GM12878 (cell line): ENCODE results near the gene OMP. TPM values are rescaled to one million over a fixed set of nuclear protein-coding genes. Genes with fewer than 3 reads are reported as not detected.

ENCODE experiments used
- ATAC-seq: fragments of 200-7000 bp; cut with Tn5 transposase; 3 replicates; pipeline ENCODE4 v1.9.1; 2020; ENCODE audit warnings: mild to moderate bottlenecking, moderate library complexity
- BruUV-seq: library from RNA; stranded (reverse); fragments of 400-500 nt; replicated peaks from 2 replicates; lab custom pipeline; 2021; lab: Mats Ljungman, UMichigan
- CTCF ChIA-PET: fragments of 300-600 bp; sonication (Branson Sonifier 250); formaldehyde crosslinking; extraction: SDS; loops from one replicate; lab custom pipeline; 2021; ENCODE audit warnings: inconsistent platforms; lab: Yijun Ruan, JAX
- POLR2A ChIA-PET: fragments of 350-600 bp; formaldehyde crosslinking; extraction: SDS; loops from one replicate; lab custom pipeline; 2021; ENCODE audit warnings: inconsistent platforms; lab: Charles Lee
- RAD21 ChIA-PET: fragments of 300-600 bp; sonication (Branson Sonifier 250); formaldehyde crosslinking; loops from one replicate; lab custom pipeline; 2023; ENCODE audit warnings: antibody characterized with exemption; ENCODE audit not compliant: unreplicated experiment; lab: Charles Lee
- SMC1A ChIA-PET: fragments of 300-600 bp; sonication (Branson Sonifier 250); formaldehyde crosslinking; loops from one replicate; lab custom pipeline; 2023; ENCODE audit not compliant: unreplicated experiment, uncharacterized antibody; lab: Charles Lee
- DNase-seq: peaks from one replicate; pipeline ENCODE4 v3.0.0-alpha.2; 2011; ENCODE audit warnings: low read depth, low spot score
- FAIRE-seq: peaks from 3 replicates; lab custom pipeline; 2011; peaks lifted over from hg19 to GRCh38; lab: Jason Lieb, UNC
- H2AFZ ChIP-seq: 2 replicates; pipeline ENCODE4 v1.6.0; 2011; ENCODE audit warnings: low read depth, low read length, control low read depth; ENCODE audit not compliant: control insufficient read depth
- H3K27ac ChIP-seq: 2 replicates; pipeline ENCODE4 v1.5.1; 2011; ENCODE audit warnings: control low read depth; ENCODE audit not compliant: control insufficient read depth, insufficient read depth
- H3K27me3 ChIP-seq, 2 experiments: replicated peaks in 1 of 2; 2 replicates each; pipeline versions ENCODE4 v1.6.0 to v1.6.1; 2011; ENCODE audit warnings: low read length in 1 of 2; ENCODE audit not compliant: control insufficient read depth in 2 of 2, insufficient read depth in 2 of 2
- H3K36me3 ChIP-seq, 2 experiments: 2 replicates each; pipeline ENCODE4 v1.5.1; 2011; ENCODE audit warnings: low read length in 1 of 2; ENCODE audit not compliant: control insufficient read depth in 2 of 2, insufficient read depth in 2 of 2
- H3K4me1 ChIP-seq: 2 replicates; pipeline ENCODE4 v1.6.1; 2011; ENCODE audit warnings: mild to moderate bottlenecking, low read length, moderate library complexity, mixed read lengths; ENCODE audit not compliant: control insufficient read depth, insufficient read depth
- H3K4me2 ChIP-seq: 2 replicates; pipeline ENCODE4 v1.6.0; 2011; ENCODE audit warnings: control low read depth; ENCODE audit not compliant: control insufficient read depth, insufficient read depth
- H3K4me3 ChIP-seq: fragments of 200-600 bp; sonication (generic); 2 replicates; pipeline ENCODE4 v1.5.1; 2016
- H3K79me2 ChIP-seq: 2 replicates; pipeline ENCODE4 v1.6.0; 2011; ENCODE audit warnings: low read length; ENCODE audit not compliant: control insufficient read depth, insufficient read depth
- H3K9ac ChIP-seq: 2 replicates; pipeline ENCODE4 v1.8.0; 2011; ENCODE audit warnings: low read length, control low read depth, mixed read lengths; ENCODE audit not compliant: control insufficient read depth, insufficient read depth
- H3K9me3 ChIP-seq: replicated peaks from 3 replicates; pipeline ENCODE4 v1.5.1; 2011; ENCODE audit warnings: mild to moderate bottlenecking, low read length; ENCODE audit not compliant: control insufficient read depth, insufficient read depth
- H4K20me1 ChIP-seq: 2 replicates; pipeline ENCODE4 v1.6.0; 2011; ENCODE audit not compliant: control insufficient read depth, insufficient read depth
- DPF2 ChIP-seq: fragments of 450-650 bp; IDR thresholded peaks from 2 replicates; pipeline ENCODE4 v1.6.1; 2017; ENCODE audit warnings: mild to moderate bottlenecking
- WGBS: methylation state at CpG from one replicate; pipeline ENCODE4 v1.1.6; 2016; ENCODE audit warnings: low lambda C conversion rate; ENCODE audit not compliant: insufficient replicate concordance, insufficient coverage; ENCODE audit errors: missing lambda C conversion rate; 5-methylcytosine and 5-hydroxymethylcytosine counted together
- in situ Hi-C: fragments of 300-500 bp; cut with MboI; formaldehyde crosslinking; loops from 9 replicates; pipeline ENCODE4 v1.14.3; 2018; ENCODE audit warnings: mixed read lengths
- intact Hi-C: fragments of 100-400 bp; cut with micrococcal nuclease; formaldehyde crosslinking; loops from one replicate; pipeline ENCODE4 v1.14.2; 2022; ENCODE audit not compliant: unreplicated experiment
- polyA plus RNA-seq, 11 experiments: library from polyadenylated mRNA; depleted of rRNA in 4 of 11; unstranded in 6 of 11; stranded (reverse) in 5 of 11; fragments of >200 nt; fragmentation: Nextera tagmentation in 4 of 11; fragmentation: Illumina TruSeq in 1 of 11; extraction: Ambion mirVana in 4 of 11; extraction: Trizol in 1 of 11; gene quantifications; 1 replicate in 1 of 11; 2 replicates in 10 of 11; pipeline versions ENCODE4 v1.2.1 to v1.2.3, GENCODE V29; 2011 to 2016; ENCODE audit warnings: inconsistent platforms in 2 of 11, missing spikeins in 2 of 11, low read depth in 1 of 11
- total RNA-seq, 4 experiments: library from RNA; depleted of rRNA in 3 of 4; stranded (reverse); fragments of >200 nt in 3 of 4; fragmentation: Illumina TruSeq in 1 of 4; extraction: Trizol in 1 of 4; gene quantifications; 2 replicates each; pipeline versions ENCODE4 v1.2.1 to v1.2.3, GENCODE V29; 2013 to 2021

The OMP gene
- total and polyA plus RNA-seq, 10 of the 15 experiments (the other 5 are each of a cell fraction or from before 2014, with no cell fraction given): not detected

DNA sequence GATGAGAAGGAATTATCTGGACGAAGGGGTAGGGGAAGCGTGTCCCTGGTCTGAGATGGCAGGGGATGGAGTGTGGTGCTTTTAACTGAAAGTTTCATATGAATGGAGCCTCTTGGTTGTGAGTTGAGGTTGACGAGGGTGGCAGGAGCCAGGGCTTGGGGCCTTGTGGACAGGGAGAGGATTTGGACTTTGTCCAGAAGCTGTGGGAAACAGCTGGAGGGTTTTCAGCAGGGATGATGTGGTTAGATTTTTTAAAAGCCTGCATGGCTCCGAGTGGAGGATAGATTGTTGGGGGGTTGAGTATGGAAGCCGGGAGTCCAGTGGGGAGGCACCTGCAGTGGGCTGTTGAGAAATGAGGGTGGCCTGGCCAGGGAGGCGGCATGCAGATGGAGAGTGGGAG, 50.2 kb downstream of the OMP start:
- WGBS: 36% methylated on average over 6 of the region's 6 CpGs
- Histone ChIP-seq H4K20me1 (no peaks in the 10 kb centered on the region), H3K79me2 (no peaks in the 10 kb centered on the region), H3K27me3 (peaks cover 2 to 4% of the 10 kb centered on the region in 2 experiments; a peak in 2 of 4 replicates), H3K36me3 (no peaks in the 10 kb centered on the region), H3K4me3 (no peak overlapping the region), H2AFZ (no peak overlapping the region), H3K4me1 (no peaks in the 10 kb centered on the region; the same call in 1 of the 2 replicates), H3K27ac (no peak overlapping the region), H3K9me3 (no peaks in the 10 kb centered on the region), H3K4me2 (no peak overlapping the region), H3K9ac (no peak overlapping the region)
- BruUV-seq: no TSS peak
- CTCF ChIA-PET: interaction anchor here (1.1 kb wide), 1 partner anchor 233 kb away, joined by 3 read pairs; no protein-coding TSS in a partner anchor
- DNase-seq (no peak), FAIRE-seq (no peak), ATAC-seq (no peak)
- TF ChIP-seq DPF2: no peak
- RAD21 ChIA-PET: no interaction called here
- intact Hi-C loops (no loop called here), in situ Hi-C loops (no loop called here)
- POLR2A ChIA-PET: no interaction called here
- SMC1A ChIA-PET: no interaction called here

Other genes starting within 250 kb of the OMP start
- 5.5 and 7.6 TPM in 2 replicates for gene ACER3, start 241.9 kb upstream of the OMP start, total RNA-seq (2014; rRNA removed)
- 8.5 and 8.9 TPM in 2 replicates for gene ACER3, start 241.9 kb upstream of the OMP start, total RNA-seq (2014; rRNA removed; fragmentation: Illumina TruSeq; extraction: Trizol)
- 11.1 and 13.9 TPM in 2 replicates for gene ACER3, start 241.9 kb upstream of the OMP start, total RNA-seq (2021)
- 13.4 and 15.3 TPM in 2 replicates for gene ACER3, start 241.9 kb upstream of the OMP start, polyA plus RNA-seq (2011; rRNA removed)
- gene ACER3, start 241.9 kb upstream of the OMP start, polyA plus RNA-seq (2014; fragmentation: Illumina TruSeq; extraction: Trizol): 11.0 and 13.8 TPM in 2 replicates
- gene ACER3, start 241.9 kb upstream of the OMP start, polyA plus RNA-seq (2014; fragmentation: Nextera tagmentation; extraction: Ambion mirVana): 1 to 10 TPM; 2.8 to 3.6 TPM
- gene ACER3, start 241.9 kb upstream of the OMP start, polyA plus RNA-seq (2014; rRNA removed): 9.5 and 9.8 TPM in 2 replicates
- 10 to 100 TPM; 14.5 to 17.4 TPM for gene ACER3, start 241.9 kb upstream of the OMP start, polyA plus RNA-seq (2016; fragmentation: Nextera tagmentation; extraction: Ambion mirVana)
- gene B3GNT6, start 68.4 kb upstream of the OMP start, total RNA-seq (2014; rRNA removed): not detected in 2 replicates
- not detected in 2 replicates for gene B3GNT6, start 68.4 kb upstream of the OMP start, total RNA-seq (2014; rRNA removed; fragmentation: Illumina TruSeq; extraction: Trizol)
- not detected in 2 replicates for gene B3GNT6, start 68.4 kb upstream of the OMP start, total RNA-seq (2021)
- gene B3GNT6, start 68.4 kb upstream of the OMP start, polyA plus RNA-seq (2011; rRNA removed): not detected in 2 replicates
- not detected in 2 replicates for gene B3GNT6, start 68.4 kb upstream of the OMP start, polyA plus RNA-seq (2014; fragmentation: Illumina TruSeq; extraction: Trizol)
- gene B3GNT6, start 68.4 kb upstream of the OMP start, polyA plus RNA-seq (2014; fragmentation: Nextera tagmentation; extraction: Ambion mirVana): not detected
- gene B3GNT6, start 68.4 kb upstream of the OMP start, polyA plus RNA-seq (2014; rRNA removed): not detected in 2 replicates
- not detected for gene B3GNT6, start 68.4 kb upstream of the OMP start, polyA plus RNA-seq (2016; fragmentation: Nextera tagmentation; extraction: Ambion mirVana)
- gene CAPN5, start 35.9 kb upstream of the OMP start, total RNA-seq (2014; rRNA removed): 0.11 TPM in 1 of 2 replicates, not detected in the other
- gene CAPN5, start 35.9 kb upstream of the OMP start, total RNA-seq (2014; rRNA removed; fragmentation: Illumina TruSeq; extraction: Trizol): not detected in 2 replicates
- gene CAPN5, start 35.9 kb upstream of the OMP start, total RNA-seq (2021): 0.19 and 0.33 TPM in 2 replicates
- 0.06 and 0.07 TPM in 2 replicates for gene CAPN5, start 35.9 kb upstream of the OMP start, polyA plus RNA-seq (2011; rRNA removed)
- gene CAPN5, start 35.9 kb upstream of the OMP start, polyA plus RNA-seq (2014; fragmentation: Illumina TruSeq; extraction: Trizol): 0.07 and 0.19 TPM in 2 replicates
- gene CAPN5, start 35.9 kb upstream of the OMP start, polyA plus RNA-seq (2014; fragmentation: Nextera tagmentation; extraction: Ambion mirVana): under 1 TPM in 1 of 2 experiments, not detected in 1; 0.02 TPM
- gene CAPN5, start 35.9 kb upstream of the OMP start, polyA plus RNA-seq (2014; rRNA removed): 0.10 TPM in 1 of 2 replicates, not detected in the other
- under 1 TPM; 0.04 TPM for gene CAPN5, start 35.9 kb upstream of the OMP start, polyA plus RNA-seq (2016; fragmentation: Nextera tagmentation; extraction: Ambion mirVana)
- gene MYO7A, start 25.4 kb downstream of the OMP start, total RNA-seq (2014; rRNA removed): not detected in 2 replicates
- gene MYO7A, start 25.4 kb downstream of the OMP start, total RNA-seq (2014; rRNA removed; fragmentation: Illumina TruSeq; extraction: Trizol): not detected in 2 replicates
- 0.21 and 0.24 TPM in 2 replicates for gene MYO7A, start 25.4 kb downstream of the OMP start, total RNA-seq (2021)
- 0.04 TPM in 1 of 2 replicates, not detected in the other for gene MYO7A, start 25.4 kb downstream of the OMP start, polyA plus RNA-seq (2011; rRNA removed)
- gene MYO7A, start 25.4 kb downstream of the OMP start, polyA plus RNA-seq (2014; fragmentation: Illumina TruSeq; extraction: Trizol): 0.01 TPM in 1 of 2 replicates, not detected in the other
- gene MYO7A, start 25.4 kb downstream of the OMP start, polyA plus RNA-seq (2014; fragmentation: Nextera tagmentation; extraction: Ambion mirVana): not detected
- gene MYO7A, start 25.4 kb downstream of the OMP start, polyA plus RNA-seq (2014; rRNA removed): 0.04 TPM in 1 of 2 replicates, not detected in the other
- not detected for gene MYO7A, start 25.4 kb downstream of the OMP start, polyA plus RNA-seq (2016; fragmentation: Nextera tagmentation; extraction: Ambion mirVana)
- gene GDPD4, start 198.8 kb downstream of the OMP start, total RNA-seq (2014; rRNA removed): 0.23 TPM in 1 of 2 replicates, not detected in the other
- not detected in 2 replicates for gene GDPD4, start 198.8 kb downstream of the OMP start, total RNA-seq (2014; rRNA removed; fragmentation: Illumina TruSeq; extraction: Trizol)
- gene GDPD4, start 198.8 kb downstream of the OMP start, total RNA-seq (2021): not detected in 2 replicates
- not detected in 2 replicates for gene GDPD4, start 198.8 kb downstream of the OMP start, polyA plus RNA-seq (2011; rRNA removed)
- not detected in 2 replicates for gene GDPD4, start 198.8 kb downstream of the OMP start, polyA plus RNA-seq (2014; fragmentation: Illumina TruSeq; extraction: Trizol)
- gene GDPD4, start 198.8 kb downstream of the OMP start, polyA plus RNA-seq (2014; fragmentation: Nextera tagmentation; extraction: Ambion mirVana): not detected
- gene GDPD4, start 198.8 kb downstream of the OMP start, polyA plus RNA-seq (2014; rRNA removed): not detected in 2 replicates
- not detected for gene GDPD4, start 198.8 kb downstream of the OMP start, polyA plus RNA-seq (2016; fragmentation: Nextera tagmentation; extraction: Ambion mirVana)